GM23338 (cell line): ENCODE measurements around the gene KRT9. TPM values are rescaled to one million over a fixed set of nuclear protein-coding genes. Genes with fewer than 3 reads are reported as not detected.

ENCODE experiments used
- ATAC-seq: fragments of 200-7000 bp; cut with Tn5 transposase; 3 replicates; pipeline ENCODE4 v1.9.1; 2020
- DNase-seq: peaks from one replicate; pipeline ENCODE4 v3.0.0-alpha.2; 2015; ENCODE audit warnings: low spot score
- H2AFZ ChIP-seq: fragments of 200-600 bp; sonication (generic); 2 replicates; pipeline ENCODE4 v1.8.0; 2016; ENCODE audit warnings: antibody characterized with exemption, mild to moderate bottlenecking, moderate library complexity
- H3F3A ChIP-seq: fragments of 200-600 bp; sonication (generic); replicated peaks from 2 replicates; pipeline ENCODE4 v1.8.0; 2017; ENCODE audit warnings: antibody characterized with exemption, mixed run types, low read depth
- H3K27ac ChIP-seq: fragments of 200-600 bp; sonication (generic); 2 replicates; pipeline ENCODE4 v1.6.1; 2016; ENCODE audit warnings: low read depth
- H3K27me3 ChIP-seq: fragments of 200-600 bp; sonication (generic); 2 replicates; pipeline ENCODE4 v1.8.0; 2016; ENCODE audit warnings: mild to moderate bottlenecking, mixed run types, moderate library complexity; ENCODE audit not compliant: insufficient read depth
- H3K36me3 ChIP-seq: fragments of 200-600 bp; sonication (generic); 2 replicates; pipeline ENCODE4 v1.8.0; 2016; ENCODE audit warnings: mild to moderate bottlenecking; ENCODE audit not compliant: insufficient read depth
- H3K4me1 ChIP-seq: fragments of 200-600 bp; sonication (generic); 2 replicates; pipeline ENCODE4 v1.8.0; 2016; ENCODE audit warnings: mild to moderate bottlenecking, moderate library complexity; ENCODE audit not compliant: insufficient read depth
- H3K4me2 ChIP-seq: fragments of 200-600 bp; sonication (generic); 2 replicates; pipeline ENCODE4 v1.7.1; 2017; ENCODE audit warnings: mixed run types
- H3K4me3 ChIP-seq: fragments of 200-600 bp; sonication (generic); 2 replicates; pipeline ENCODE4 v1.6.1; 2016; ENCODE audit warnings: mixed run types
- H3K79me2 ChIP-seq: fragments of 200-600 bp; sonication (generic); replicated peaks from 2 replicates; pipeline ENCODE4 v1.8.0; 2017; ENCODE audit warnings: mild to moderate bottlenecking; ENCODE audit not compliant: insufficient read depth
- H3K9me2 ChIP-seq: fragments of 200-600 bp; sonication (generic); 2 replicates; pipeline ENCODE4 v1.8.0; 2017; ENCODE audit not compliant: insufficient read depth
- H4K20me1 ChIP-seq: fragments of 200-600 bp; sonication (generic); replicated peaks from 2 replicates; pipeline ENCODE4 v1.8.0; 2017; ENCODE audit warnings: mild to moderate bottlenecking; ENCODE audit not compliant: insufficient read depth
- H3K27ac Mint-ChIP-seq: 2 replicates; pipeline ENCODE4 v1.8.0; 2020; ENCODE audit warnings: inconsistent platforms, mild to moderate bottlenecking, moderate library complexity, mixed read lengths
- H3K27me3 Mint-ChIP-seq: 3 replicates; pipeline ENCODE4 v1.8.0; 2022; ENCODE audit warnings: low read depth, mild to moderate bottlenecking, moderate library complexity, mixed read lengths, inconsistent platforms; ENCODE audit not compliant: insufficient read depth, poor library complexity
- H3K36me3 Mint-ChIP-seq: 3 replicates; pipeline ENCODE4 v1.8.0; 2021; ENCODE audit warnings: low read depth, mild to moderate bottlenecking, inconsistent platforms, moderate library complexity, mixed read lengths
- H3K4me1 Mint-ChIP-seq: 3 replicates; pipeline ENCODE4 v1.8.0; 2020; ENCODE audit warnings: mild to moderate bottlenecking, inconsistent platforms, mixed read lengths
- H3K4me3 Mint-ChIP-seq: 3 replicates; pipeline ENCODE4 v1.8.0; 2021; ENCODE audit warnings: moderate library complexity, mild to moderate bottlenecking, inconsistent platforms, mixed read lengths
- H3K9me3 Mint-ChIP-seq: 3 replicates; pipeline ENCODE4 v1.8.0; 2020; ENCODE audit warnings: moderate library complexity, mild to moderate bottlenecking, inconsistent platforms, mixed read lengths
- CREB1 ChIP-seq: fragments of 250-450 bp; sonication (Bioruptor Pico); IDR thresholded peaks from 2 replicates; pipeline ENCODE4 v1.5.0; 2020; ENCODE audit warnings: low read depth, mild to moderate bottlenecking, moderate library complexity
- CTCF ChIP-seq, 2 experiments: fragments of 200-600 bp in 1 of 2; sonication (generic) in 1 of 2; conservative IDR thresholded peaks; 2 replicates each; pipeline versions ENCODE4 v1.5.1 to v1.6.1; 2016 to 2017; ENCODE audit warnings: antibody characterized with exemption in 2 of 2, low read depth in 2 of 2, mild to moderate bottlenecking in 2 of 2, moderate library complexity in 1 of 2
- ETS1 ChIP-seq: IDR thresholded peaks from 2 replicates; pipeline ENCODE4 v1.6.1; 2016; ENCODE audit warnings: antibody characterized with exemption
- EZH2 ChIP-seq: fragments of 200-600 bp; sonication (generic); IDR thresholded peaks from one replicate; pipeline ENCODE4 v1.8.0; 2017; ENCODE audit warnings: antibody characterized with exemption, mild to moderate bottlenecking, low read depth; ENCODE audit not compliant: unreplicated experiment
- EZH2phosphoT487 ChIP-seq: fragments of 200-600 bp; sonication (generic); IDR thresholded peaks from one replicate; pipeline ENCODE4 v1.8.1; 2018; ENCODE audit warnings: antibody characterized with exemption; ENCODE audit not compliant: unreplicated experiment
- JUNB ChIP-seq: IDR thresholded peaks from one replicate; pipeline ENCODE4 v1.6.1; 2016; ENCODE audit warnings: antibody characterized with exemption; ENCODE audit not compliant: unreplicated experiment
- NANOG ChIP-seq: IDR thresholded peaks from 2 replicates; pipeline ENCODE4 v1.6.1; 2016; ENCODE audit warnings: antibody characterized with exemption, borderline replicate concordance
- POLR2AphosphoS5 ChIP-seq: IDR thresholded peaks from 2 replicates; pipeline ENCODE4 v1.6.1; 2016; ENCODE audit warnings: antibody characterized with exemption, low read depth
- REST ChIP-seq: IDR thresholded peaks from one replicate; pipeline ENCODE4 v1.6.1; 2018; ENCODE audit warnings: antibody characterized with exemption; ENCODE audit not compliant: unreplicated experiment
- STAT1 ChIP-seq: IDR thresholded peaks from one replicate; pipeline ENCODE4 v1.6.1; 2016; ENCODE audit warnings: antibody characterized with exemption; ENCODE audit not compliant: unreplicated experiment
- ZNF114 ChIP-seq: fragments of 250-450 bp; sonication (Bioruptor Pico); IDR thresholded peaks from 2 replicates; pipeline ENCODE4 v1.5.0; 2020; ENCODE audit warnings: mild to moderate bottlenecking, moderate library complexity
- ZNF331 ChIP-seq: fragments of 250-450 bp; sonication (Bioruptor Pico); IDR thresholded peaks from 2 replicates; pipeline ENCODE4 v1.5.0; 2020; ENCODE audit warnings: low read depth, mild to moderate bottlenecking, moderate library complexity
- ZNF462 ChIP-seq: fragments of 250-450 bp; sonication (Bioruptor Pico); IDR thresholded peaks from 2 replicates; pipeline ENCODE4 v1.5.0; 2020; ENCODE audit warnings: mild to moderate bottlenecking, moderate library complexity
- polyA plus RNA-seq: library from polyadenylated mRNA; unstranded; fragments of >200 nt; fragmentation: Nextera tagmentation; extraction: Ambion mirVana; gene quantifications from 2 replicates; pipeline ENCODE4 v1.2.1, GENCODE V29; 2016
- total RNA-seq: library from RNA; depleted of rRNA; stranded (reverse); fragments of >200 nt; shearing (Covaris generic); gene quantifications from 2 replicates; pipeline ENCODE4 v1.2.3, GENCODE V29; 2014

Gene KRT9
- total and polyA plus RNA-seq, 2 experiments from 2014 or later = not detected

GRCh38 chr17:41548844-41549595 lies 22.8 kb downstream of the KRT9 start:
- DNase-seq (peak; percentile 96), ATAC-seq (peak; percentile 88)
- Histone ChIP-seq H3K27me3 (no peaks in the 10 kb centered on the region), H3K4me2 (peak overlapping the region; percentile 73), H3K4me1 (peaks cover 16% of the 10 kb centered on the region), H2AFZ (peak overlapping the region; percentile 96; the same call in 1 of the 2 replicates), H4K20me1 (no peaks in the 10 kb centered on the region), H3K4me3 (peak overlapping the region; percentile 48), H3K9me2 (no peaks in the 10 kb centered on the region), H3K36me3 (no peaks in the 10 kb centered on the region), H3K79me2 (no peaks in the 10 kb centered on the region), H3F3A (no peaks in the 10 kb centered on the region), H3K27ac (no peak overlapping the region)
- TF ChIP-seq EZH2 (no peak), POLR2AphosphoS5 (no peak), REST (no peak), CTCF (conservative IDR thresholded peaks at IDR 0.05; ENCODE audit: low read depth in 2 of 2) (peak; percentile 90 to 97), ZNF331 (CRISPR knock-in tag) (no peak), ZNF114 (no peak), CREB1 (peak; percentile 39; the same call in 1 of the 2 replicates), NANOG (no peak), ZNF462 (CRISPR knock-in tag) (no peak), EZH2phosphoT487 (no peak), ETS1 (no peak), JUNB (no peak), STAT1 (no peak)
- Mint-ChIP-seq H3K4me3 (peak overlapping the region; percentile 47), H3K36me3 (no peaks in the 10 kb centered on the region), H3K9me3 (peaks cover 7% of the 10 kb centered on the region), H3K27me3 (peaks cover 29% of the 10 kb centered on the region), H3K4me1 (peaks cover 24% of the 10 kb centered on the region), H3K27ac (peak overlapping the region; percentile 92)
